GM19043 (cell line): ENCODE data around the gene DNAAF5.

Experiments used
- ATAC-seq: cut with Tn5 transposase; IDR thresholded peaks from one replicate; pipeline ENCODE4 v1.9.1; 2021; ENCODE audit warnings: low read depth; ENCODE audit not compliant: unreplicated experiment

The DNAAF5 gene

GRCh38 chr7:831596-832166 is 105.2 kb downstream of the DNAAF5 start:
- no peak for ATAC-seq

GRCh38 chr7:832167-832967 is 105.9 kb downstream of the DNAAF5 start, which contains the start of gene SUN1:
SUN1 (plus strand) TSS chr7:832476; CDS start chr7:832525, 49 bp downstream.
- no peak for ATAC-seq

DNA sequence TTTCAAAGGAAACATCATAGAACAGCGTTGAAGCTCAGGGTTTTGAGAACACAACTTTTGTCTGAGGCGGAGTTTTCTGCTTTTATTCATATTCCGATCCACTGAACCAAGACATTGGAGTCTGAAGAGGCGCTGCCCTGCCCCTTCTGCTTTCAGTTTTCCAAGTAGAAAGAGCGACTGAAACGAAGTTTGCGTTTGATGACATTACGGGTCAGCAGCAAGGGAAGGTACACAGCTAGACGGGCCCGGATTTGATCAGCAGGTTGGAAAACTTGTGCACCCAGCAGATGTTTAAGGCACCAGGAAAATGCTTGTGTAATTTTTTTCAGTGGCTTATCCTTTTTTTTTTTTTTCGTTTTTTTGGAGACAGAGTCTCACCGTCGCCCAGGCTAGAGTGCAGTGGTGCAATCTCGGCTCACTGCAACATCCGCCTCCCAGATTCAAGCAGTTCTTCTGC is 106.5 kb downstream of the DNAAF5 start:
- no peak for ATAC-seq

- no peak for ATAC-seq
Measured at GRCh38 chr7:833601-834258, 107.2 kb downstream of the DNAAF5 start.

DNA sequence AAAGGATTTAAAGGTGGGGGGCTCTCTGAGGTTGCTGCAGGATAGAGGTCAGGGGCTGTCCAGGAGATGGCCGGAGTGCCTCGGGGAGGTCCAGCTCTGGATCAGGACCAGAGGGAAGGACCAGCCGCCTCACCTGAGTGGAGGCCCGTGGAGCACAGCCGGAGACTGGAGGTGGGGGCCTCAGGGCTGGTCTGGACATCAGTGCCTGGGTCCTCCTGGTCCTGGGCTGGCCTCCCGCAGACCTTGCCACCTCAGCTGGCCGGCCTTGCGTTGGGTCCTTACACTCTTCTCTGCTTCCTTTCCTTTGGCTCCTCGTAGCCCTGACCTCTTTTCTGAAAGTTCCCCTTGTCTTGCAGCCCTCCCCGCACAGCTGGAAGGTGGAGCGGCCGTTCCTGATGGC is 107.8 kb downstream of the DNAAF5 start:
- no peak for ATAC-seq

DNA sequence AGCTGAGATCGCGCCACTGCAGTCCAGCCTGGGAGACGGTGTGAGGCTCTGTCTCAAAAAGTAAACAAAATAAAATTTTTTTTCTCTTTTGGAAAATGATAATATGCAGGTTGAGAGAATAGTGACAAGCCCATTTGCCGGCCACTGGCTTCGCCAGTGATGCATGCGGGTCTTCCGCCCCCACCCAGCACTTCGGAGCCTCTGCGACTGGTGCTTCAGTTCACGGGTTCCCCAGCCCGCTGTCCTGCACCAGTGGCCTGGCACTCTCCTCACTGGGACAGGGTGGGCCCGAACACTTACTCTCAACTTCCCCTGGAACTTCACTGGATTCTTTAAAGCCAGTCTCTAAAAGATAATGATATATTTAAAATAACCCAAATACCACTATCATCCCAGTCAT is 108.5 kb downstream of the DNAAF5 start:
- no peak for ATAC-seq

DNA sequence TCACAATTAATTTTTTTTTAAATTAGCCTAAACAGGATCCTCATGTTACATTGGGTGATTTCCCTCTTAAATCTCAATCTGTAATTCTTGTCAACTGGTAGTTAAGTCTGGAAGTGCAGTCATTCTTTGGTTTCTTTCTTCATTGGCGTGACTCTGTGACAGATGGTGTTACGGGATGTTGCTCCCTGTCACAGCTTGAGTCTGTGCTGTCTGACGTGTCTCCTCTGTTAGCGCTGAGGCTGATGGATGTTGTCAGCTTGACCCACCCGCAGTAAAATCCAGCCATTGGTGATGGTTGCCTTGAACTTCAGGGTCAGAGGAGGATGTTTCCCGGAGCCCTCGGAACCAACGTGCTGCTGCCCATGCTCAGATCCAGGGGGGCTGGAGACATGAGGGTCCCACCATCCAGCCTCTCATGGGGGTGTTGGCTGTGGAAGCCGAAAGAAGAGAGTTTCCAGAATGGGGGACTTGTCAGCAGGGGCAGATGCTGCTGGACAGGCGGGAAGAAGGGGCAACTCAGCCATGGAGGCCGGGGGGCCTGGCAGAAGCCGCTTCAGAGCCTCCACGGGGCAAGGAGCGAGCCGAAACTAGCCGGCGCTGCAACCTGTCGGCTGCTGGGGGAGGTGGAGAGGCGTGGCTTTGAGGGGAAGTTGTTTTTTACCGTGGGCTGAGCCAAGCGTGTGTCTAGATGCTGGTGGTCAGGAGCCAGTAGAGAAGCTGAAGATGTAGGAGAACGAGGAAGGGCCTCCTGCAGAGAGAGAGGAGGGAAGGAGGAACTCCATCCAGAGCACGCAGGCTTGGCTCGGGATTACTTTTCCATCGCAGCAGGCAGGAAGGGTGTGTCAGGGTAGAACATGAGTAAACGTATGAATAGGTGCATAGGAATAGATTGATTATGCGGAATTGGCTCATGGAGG is 109.2 kb downstream of the DNAAF5 start:
- ATAC-seq = no peak
